A549 (cell line): ENCODE measurements around the gene RAB23. TPM values are rescaled to one million over a fixed set of nuclear protein-coding genes. Genes with fewer than 3 reads are reported as not detected.

Experiments
- ATAC-seq, 2 experiments: fragments of 200-7000 bp in 1 of 2; fragments of >200 bp in 1 of 2; cut with Nextera tagmentation in 1 of 2; cut with Tn5 transposase in 1 of 2; 3 replicates each; pipeline versions ENCODE4 v1.8.0 to v1.9.1; 2018 to 2020; ENCODE audit warnings: mild to moderate bottlenecking in 1 of 2, moderate library complexity in 1 of 2
- CTCF ChIA-PET: fragments of 300-600 bp; sonication (Branson Sonifier 250); formaldehyde crosslinking; extraction: SDS; loops from one replicate; lab custom pipeline; 2021; ENCODE audit warnings: antibody characterized with exemption, inconsistent platforms; lab: Yijun Ruan, JAX
- POLR2A ChIA-PET: fragments of 350-600 bp; formaldehyde crosslinking; extraction: SDS; loops from one replicate; lab custom pipeline; 2021; ENCODE audit warnings: antibody characterized with exemption, inconsistent platforms; lab: Yijun Ruan, JAX
- DNase-seq, 2 experiments: peaks; one replicate each; pipeline versions ENCODE4 v3.0.0 to v3.0.0-alpha.2; 2011 to 2016; ENCODE audit warnings: low read depth in 1 of 2, low spot score in 1 of 2
- FAIRE-seq: peaks from 2 replicates; lab custom pipeline; 2011; peaks lifted over from hg19 to GRCh38; lab: Jason Lieb, UNC
- H3K27ac ChIP-seq, 2 experiments: fragments of >200 bp; sonication (Bioruptor Twin); formaldehyde crosslinking; 3 replicates each; pipeline ENCODE4 v1.5.1; 2016 to 2017
- H3K4me1 ChIP-seq: fragments of >200 bp; sonication (Bioruptor Twin); formaldehyde crosslinking; 3 replicates; pipeline ENCODE4 v1.6.1; 2016
- H3K4me2 ChIP-seq: fragments of >200 bp; sonication (Bioruptor Twin); formaldehyde crosslinking; 3 replicates; pipeline ENCODE4 v1.6.1; 2016
- H3K4me3 ChIP-seq: fragments of >200 bp; sonication (Bioruptor Twin); formaldehyde crosslinking; 3 replicates; pipeline ENCODE4 v1.5.1; 2016
- H3K9me3 ChIP-seq: fragments of >200 bp; sonication (Bioruptor Twin); formaldehyde crosslinking; 3 replicates; pipeline ENCODE4 v1.6.1; 2016
- CBX2 ChIP-seq: fragments of 200-600 bp; sonication (generic); IDR thresholded peaks from 2 replicates; pipeline ENCODE4 v1.6.1; 2016; ENCODE audit warnings: low read depth, mild to moderate bottlenecking, borderline replicate concordance
- CBX8 ChIP-seq: fragments of 200-600 bp; sonication (generic); IDR thresholded peaks from 2 replicates; pipeline ENCODE4 v1.6.1; 2016
- CHD4 ChIP-seq: fragments of 200-600 bp; sonication (generic); IDR thresholded peaks from 2 replicates; pipeline ENCODE4 v1.6.1; 2016; ENCODE audit warnings: antibody characterized with exemption, mild to moderate bottlenecking, borderline replicate concordance
- EHF ChIP-seq: fragments of 250-450 bp; sonication (Bioruptor Pico); IDR thresholded peaks from 2 replicates; pipeline ENCODE4 v1.5.0; 2020; ENCODE audit warnings: mild to moderate bottlenecking
- EP300 ChIP-seq, 2 experiments: fragments of >200 bp; sonication (Bioruptor Twin); formaldehyde crosslinking; IDR thresholded peaks; 2 replicates in 1 of 2; 3 replicates in 1 of 2; pipeline ENCODE4 v1.6.1; 2016 to 2017
- ESRRA ChIP-seq: fragments of 150-350 bp; IDR thresholded peaks from 2 replicates; pipeline ENCODE4 v1.6.1; 2014; ENCODE audit warnings: mild to moderate bottlenecking, low read length, borderline replicate concordance
- HDAC2 ChIP-seq: fragments of 200-600 bp; sonication (generic); IDR thresholded peaks from 2 replicates; pipeline ENCODE4 v1.6.1; 2016
- HEYL ChIP-seq: fragments of 250-450 bp; sonication (Bioruptor Pico); IDR thresholded peaks from 2 replicates; pipeline ENCODE4 v1.8.0; 2021; ENCODE audit warnings: mild to moderate bottlenecking, moderate library complexity
- HOXA7 ChIP-seq: fragments of 250-450 bp; sonication (Bioruptor Pico); IDR thresholded peaks from 2 replicates; pipeline ENCODE4 v1.5.0; 2020; ENCODE audit warnings: mild to moderate bottlenecking, moderate library complexity
- HOXB5 ChIP-seq: fragments of 250-450 bp; sonication (Bioruptor Pico); IDR thresholded peaks from 2 replicates; pipeline ENCODE4 v1.5.0; 2020; ENCODE audit warnings: mild to moderate bottlenecking, moderate library complexity
- NPAS2 ChIP-seq: fragments of 250-450 bp; sonication (Bioruptor Pico); IDR thresholded peaks from 2 replicates; pipeline ENCODE4 v1.8.0; 2022; ENCODE audit warnings: mild to moderate bottlenecking, moderate library complexity, borderline replicate concordance
- NR3C1 ChIP-seq: fragments of >200 bp; sonication (Bioruptor Twin); formaldehyde crosslinking; IDR thresholded peaks from 3 replicates; pipeline ENCODE4 v1.6.1; 2017
- POLR2A ChIP-seq: IDR thresholded peaks from 2 replicates; pipeline ENCODE4 v1.6.1; 2012; ENCODE audit warnings: mild to moderate bottlenecking, low read length
- RAD21 ChIP-seq, 2 experiments: fragments of >200 bp in 1 of 2; sonication (Bioruptor Twin) in 1 of 2; formaldehyde crosslinking in 1 of 2; IDR thresholded peaks in 1 of 2; conservative IDR thresholded peaks in 1 of 2; 2 replicates in 1 of 2; 3 replicates in 1 of 2; pipeline ENCODE4 v1.6.1; 2012 to 2018; ENCODE audit warnings: inconsistent platforms in 1 of 2
- RARB ChIP-seq: fragments of 250-450 bp; sonication (Bioruptor Pico); IDR thresholded peaks from 2 replicates; pipeline ENCODE4 v1.8.0; 2021; ENCODE audit warnings: mild to moderate bottlenecking, moderate library complexity
- RCOR1 ChIP-seq: fragments of 150-350 bp; IDR thresholded peaks from 2 replicates; pipeline ENCODE4 v1.6.1; 2014; ENCODE audit warnings: antibody characterized with exemption, low read length, low read depth
- SMC3 ChIP-seq: fragments of >200 bp; sonication (Bioruptor Twin); formaldehyde crosslinking; IDR thresholded peaks from 3 replicates; pipeline ENCODE4 v1.6.1; 2018; ENCODE audit warnings: inconsistent platforms
- SREBF2 ChIP-seq: fragments of 450-650 bp; IDR thresholded peaks from 2 replicates; pipeline ENCODE4 v1.6.1; 2014; ENCODE audit warnings: mild to moderate bottlenecking, moderate library complexity
- TP53 ChIP-seq: fragments of 250-450 bp; sonication (Bioruptor Pico); IDR thresholded peaks from 2 replicates; pipeline ENCODE4 v1.5.0; 2021; ENCODE audit warnings: mild to moderate bottlenecking, moderate library complexity
- ZC3H11A ChIP-seq: fragments of 450-650 bp; IDR thresholded peaks from 2 replicates; pipeline ENCODE4 v1.6.1; 2014; ENCODE audit warnings: antibody characterized with exemption, mild to moderate bottlenecking
- ZFP36 ChIP-seq: fragments of 450-650 bp; IDR thresholded peaks from 2 replicates; pipeline ENCODE4 v1.6.1; 2014; ENCODE audit warnings: borderline replicate concordance; ENCODE audit not compliant: partially characterized antibody
- WGBS: methylation state at CpG from one replicate; pipeline ENCODE4 v1.1.6; 2017; ENCODE audit errors: missing lambda C conversion rate; 5-methylcytosine and 5-hydroxymethylcytosine counted together
- polyA plus RNA-seq, 4 experiments: library from polyadenylated mRNA; depleted of rRNA in 3 of 4; stranded (reverse); fragments of >200 nt; fragmentation: RNase III in 1 of 4; extraction: RNeasy Plus Mini Kit Qiagen cat#74134 plus additional on column Dnase treatment in 1 of 4; gene quantifications; 2 replicates in 3 of 4; 3 replicates in 1 of 4; pipeline ENCODE4 v1.2.3, GENCODE V29; 2011 to 2017
- TF ChIP-seq, protein P1 (sequence below): fragments of >200 bp; sonication (Bioruptor Twin); formaldehyde crosslinking; IDR thresholded peaks from 3 replicates; pipeline ENCODE4 v1.5.1; 2016
- TF ChIP-seq, protein P2 (sequence below): IDR thresholded peaks from 2 replicates; pipeline ENCODE4 v1.6.1; 2012

Gene RAB23
- polyA plus RNA-seq, 2 of the 4 experiments (the other 2 are of a cell fraction): 8.6 to 21.5 TPM

GRCh38 chr6:57220083-57220703 lies 1.9 kb downstream of the RAB23 start:
- no peak overlapping the region for H3K27ac ChIP-seq
- WGBS: 87% methylated on average over 2 of the region's 2 CpGs
- no peaks in the 10 kb centered on the region for H3K4me1 ChIP-seq
- ChIA-PET CTCF (no interaction called here), POLR2A (no interaction called here)
- DNase-seq (no peak), ATAC-seq (no peak), FAIRE-seq (no peak)
- no peak overlapping the region for H3K4me3 ChIP-seq
- no peak for TF ChIP-seq CBX8
- no peak for TF ChIP-seq HDAC2
- no peak for TF ChIP-seq TP53 (CRISPR knock-in tag)
- TF ChIP-seq RAD21 (conservative IDR thresholded peaks at IDR 0.05 in 1 of 2, IDR thresholded peaks at IDR 0.05 in 1 of 2): no peak
- TF ChIP-seq NPAS2 (CRISPR knock-in tag): no peak
- TF ChIP-seq ZFP36: no peak
- no peak for TF ChIP-seq NR3C1
- no peak for TF ChIP-seq HEYL (CRISPR knock-in tag)
- TF ChIP-seq RARB: no peak
- TF ChIP-seq, protein P1, sequence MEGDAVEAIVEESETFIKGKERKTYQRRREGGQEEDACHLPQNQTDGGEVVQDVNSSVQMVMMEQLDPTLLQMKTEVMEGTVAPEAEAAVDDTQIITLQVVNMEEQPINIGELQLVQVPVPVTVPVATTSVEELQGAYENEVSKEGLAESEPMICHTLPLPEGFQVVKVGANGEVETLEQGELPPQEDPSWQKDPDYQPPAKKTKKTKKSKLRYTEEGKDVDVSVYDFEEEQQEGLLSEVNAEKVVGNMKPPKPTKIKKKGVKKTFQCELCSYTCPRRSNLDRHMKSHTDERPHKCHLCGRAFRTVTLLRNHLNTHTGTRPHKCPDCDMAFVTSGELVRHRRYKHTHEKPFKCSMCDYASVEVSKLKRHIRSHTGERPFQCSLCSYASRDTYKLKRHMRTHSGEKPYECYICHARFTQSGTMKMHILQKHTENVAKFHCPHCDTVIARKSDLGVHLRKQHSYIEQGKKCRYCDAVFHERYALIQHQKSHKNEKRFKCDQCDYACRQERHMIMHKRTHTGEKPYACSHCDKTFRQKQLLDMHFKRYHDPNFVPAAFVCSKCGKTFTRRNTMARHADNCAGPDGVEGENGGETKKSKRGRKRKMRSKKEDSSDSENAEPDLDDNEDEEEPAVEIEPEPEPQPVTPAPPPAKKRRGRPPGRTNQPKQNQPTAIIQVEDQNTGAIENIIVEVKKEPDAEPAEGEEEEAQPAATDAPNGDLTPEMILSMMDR: no peak
- no peak for TF ChIP-seq RCOR1
- no peak for TF ChIP-seq CHD4
- no peak for TF ChIP-seq ESRRA
- no peaks in the 10 kb centered on the region for H3K9me3 ChIP-seq
- H3K4me2 ChIP-seq: no peak overlapping the region

- Histone ChIP-seq H3K4me2 (no peak overlapping the region), H3K9me3 (no peaks in the 10 kb centered on the region), H3K27ac (no peak overlapping the region), H3K4me1 (no peaks in the 10 kb centered on the region), H3K4me3 (no peak overlapping the region)
- POLR2A ChIA-PET: no interaction called here
- ATAC-seq (no peak), DNase-seq (no peak), FAIRE-seq (no peak)
- 95% methylated on average over 11 of the region's 11 CpGs for WGBS
- CTCF ChIA-PET: interaction anchor here (1.2 kb wide), 1 partner anchor 99 kb away, joined by 3 read pairs; no protein-coding TSS in a partner anchor
- TF ChIP-seq CBX2: no peak
- TF ChIP-seq HOXA7 (CRISPR knock-in tag): no peak
- TF ChIP-seq, protein P2, sequence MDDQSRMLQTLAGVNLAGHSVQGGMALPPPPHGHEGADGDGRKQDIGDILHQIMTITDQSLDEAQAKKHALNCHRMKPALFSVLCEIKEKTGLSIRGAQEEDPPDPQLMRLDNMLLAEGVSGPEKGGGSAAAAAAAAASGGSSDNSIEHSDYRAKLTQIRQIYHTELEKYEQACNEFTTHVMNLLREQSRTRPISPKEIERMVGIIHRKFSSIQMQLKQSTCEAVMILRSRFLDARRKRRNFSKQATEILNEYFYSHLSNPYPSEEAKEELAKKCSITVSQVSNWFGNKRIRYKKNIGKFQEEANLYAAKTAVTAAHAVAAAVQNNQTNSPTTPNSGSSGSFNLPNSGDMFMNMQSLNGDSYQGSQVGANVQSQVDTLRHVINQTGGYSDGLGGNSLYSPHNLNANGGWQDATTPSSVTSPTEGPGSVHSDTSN: no peak
- TF ChIP-seq EP300 (IDR thresholded peaks at IDR 0.05): no peak
- no peak for TF ChIP-seq NR3C1
- no peak for TF ChIP-seq ZC3H11A
- no peak for TF ChIP-seq SREBF2
- no peak for TF ChIP-seq SMC3
- TF ChIP-seq HOXB5: no peak
- no peak for TF ChIP-seq EHF (CRISPR knock-in tag)
- TF ChIP-seq POLR2A: no peak
Measured at GRCh38 chr6:57217270-57217669, 4.8 kb downstream of the RAB23 start.
